GM15510 (cell line): ENCODE measurements around the gene RPS29.

Experiments
- POLR2A ChIP-seq: IDR thresholded peaks from 3 replicates; pipeline ENCODE4 v1.6.1; 2011; ENCODE audit warnings: borderline replicate concordance; ENCODE audit not compliant: insufficient read length; ENCODE audit errors: extremely low read depth

RPS29 gene

GRCh38 chr14:49545071-49545470 is 41.1 kb downstream of the RPS29 start:
- no peak for TF ChIP-seq POLR2A

- TF ChIP-seq POLR2A: no peak
Measured at GRCh38 chr14:49541049-49541448, 45.1 kb downstream of the RPS29 start.

- TF ChIP-seq POLR2A: no peak
Measured at GRCh38 chr14:49538852-49539251, 47.3 kb downstream of the RPS29 start.
